HL-60 (cell line): Measurements from ENCODE around the gene MTSS2.

ENCODE experiments used
- CTCF ChIP-seq: IDR thresholded peaks from one replicate; pipeline ENCODE4 v1.5.1; 2011; ENCODE audit warnings: low read length, control low read depth, inconsistent platforms; ENCODE audit not compliant: insufficient read depth
- GABPA ChIP-seq: IDR thresholded peaks from 2 replicates; pipeline ENCODE4 v1.6.1; 2012; ENCODE audit warnings: low read depth
- REST ChIP-seq: IDR thresholded peaks from 2 replicates; pipeline ENCODE4 v1.6.1; 2012; ENCODE audit warnings: low read depth; ENCODE audit not compliant: insufficient replicate concordance

- TF ChIP-seq CTCF (no peak), GABPA (no peak), REST (no peak)
These were observed 15.7 kb downstream of the MTSS2 start for GRCh38 chr16:70670175-70670574.
